WI38 (cell line): ENCODE results near the gene CTAG1B.
"Not testable (repeated sequence)": the region's sequence is repeated elsewhere in the genome, so short reads cannot be mapped to it uniquely, and the experiment has no call there.

ENCODE experiments used
- H3K4me3 ChIP-seq: 2 replicates; pipeline ENCODE4 v1.5.1; 2011; ENCODE audit warnings: low read depth, mild to moderate bottlenecking, control low read depth, low read length
- CTCF ChIP-seq: IDR thresholded peaks from 2 replicates; pipeline ENCODE4 v1.5.1; 2012; ENCODE audit warnings: low read depth, mild to moderate bottlenecking, control low read depth, low read length

CTAG1B gene

GRCh38 chrX:154649503-154650220 is 30.6 kb upstream of the CTAG1B start:
- no peak overlapping the region for H3K4me3 ChIP-seq
- TF ChIP-seq CTCF, result no peak

DNA sequence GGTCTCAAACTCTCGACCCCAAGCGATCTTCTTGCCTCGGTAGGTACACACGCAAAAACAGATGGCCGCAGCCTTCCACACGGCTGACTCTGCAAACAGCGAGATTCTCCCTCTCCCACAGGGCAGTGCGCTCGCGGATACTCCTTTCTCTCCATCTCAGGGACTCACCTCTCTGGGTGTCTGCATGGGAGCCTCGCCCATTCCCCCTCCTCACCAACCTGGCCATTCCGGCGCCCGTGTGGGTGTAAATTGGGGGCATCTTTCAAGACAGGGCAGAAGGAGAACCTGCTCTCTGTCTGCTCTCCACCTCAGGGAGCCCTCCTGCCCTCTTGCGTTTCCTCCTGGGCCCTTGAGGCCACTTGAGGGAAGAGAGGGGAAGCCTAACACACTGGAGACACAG is 29.8 kb upstream of the CTAG1B start:
- TF ChIP-seq CTCF, result no peak
- no peak overlapping the region for H3K4me3 ChIP-seq

DNA sequence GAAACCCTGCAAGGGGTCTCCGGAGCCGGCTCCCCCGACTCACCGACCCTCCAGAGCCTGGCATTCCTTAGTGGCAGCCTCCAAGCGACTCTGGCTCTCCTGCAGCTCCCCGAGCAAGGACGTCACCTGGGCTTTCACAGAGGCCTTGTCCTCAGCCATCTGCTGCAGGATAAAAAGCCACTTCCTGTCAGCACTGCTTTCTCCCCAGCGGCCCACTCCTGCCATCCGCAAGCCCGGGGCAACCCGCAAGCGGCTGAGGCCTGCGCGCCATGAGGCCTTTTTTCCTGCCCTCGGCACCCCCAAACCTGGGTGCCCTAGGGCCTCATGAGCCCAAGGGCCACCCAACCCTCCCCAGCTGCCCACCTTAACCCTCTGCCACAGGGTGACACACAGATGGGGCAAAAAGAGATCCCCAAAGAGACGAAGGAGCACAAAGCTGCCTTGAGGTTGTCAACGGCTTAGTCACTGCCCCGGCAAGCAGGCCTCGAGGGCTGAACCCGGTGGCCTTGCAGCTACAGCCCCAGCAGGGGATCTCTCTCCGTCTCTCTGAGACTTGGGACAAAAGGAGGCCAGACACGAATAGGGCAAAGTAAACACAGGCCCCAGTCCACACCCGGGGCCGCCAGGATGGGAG is 26.8 kb upstream of the CTAG1B start:
- not testable (repeated sequence) for H3K4me3 ChIP-seq

GRCh38 chrX:154643708-154644107 is 24.6 kb upstream of the CTAG1B start:
- not testable (repeated sequence) for H3K4me3 ChIP-seq

DNA sequence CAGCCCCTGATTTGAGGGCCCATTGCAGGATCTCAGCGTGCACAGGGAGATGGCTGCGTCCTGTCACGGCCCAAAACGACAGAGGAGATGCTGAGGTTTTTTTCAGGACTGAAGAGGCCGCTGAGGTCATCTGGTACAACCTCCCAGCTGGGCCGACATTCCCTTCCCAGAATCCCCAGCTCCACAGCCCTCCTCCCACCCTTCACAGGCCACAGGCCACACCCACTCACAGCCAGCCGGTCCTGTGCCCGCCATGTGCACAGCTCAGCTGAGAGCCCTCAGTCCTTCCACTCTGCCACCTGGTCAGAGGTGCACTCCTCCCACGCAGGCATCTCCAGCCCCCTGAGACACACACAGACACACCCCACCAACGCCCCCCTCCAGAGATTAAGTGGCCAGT is 22.7 kb upstream of the CTAG1B start:
- H3K4me3 ChIP-seq, result not testable (repeated sequence)

- H3K4me3 ChIP-seq, result not testable (repeated sequence)
These were observed 14.6 kb upstream of the CTAG1B start for GRCh38 chrX:154633661-154634060.

DNA sequence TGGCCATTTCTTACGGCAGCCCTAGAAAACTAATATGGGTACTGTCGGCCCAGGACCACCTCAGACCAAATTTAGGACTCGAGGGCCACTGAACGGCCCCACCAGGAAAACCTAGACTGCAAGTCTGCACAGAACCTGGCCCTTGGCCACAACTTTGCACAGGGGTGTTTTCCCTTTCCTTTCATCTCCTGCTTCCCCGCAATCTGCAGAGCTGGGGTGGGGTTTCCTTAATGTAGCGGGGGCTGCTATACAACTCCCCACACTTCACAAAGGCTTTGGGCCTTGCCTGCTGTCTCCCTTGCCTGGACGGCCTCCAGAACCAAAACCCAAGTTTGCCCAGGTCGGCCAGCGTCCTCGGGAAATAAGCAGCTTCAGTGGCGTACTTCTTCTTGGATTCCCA is 11.9 kb upstream of the CTAG1B start:
- H3K4me3 ChIP-seq, result not testable (repeated sequence)

- H3K4me3 ChIP-seq, result not testable (repeated sequence)
These were observed 9.9 kb upstream of the CTAG1B start for GRCh38 chrX:154628960-154629359.

DNA sequence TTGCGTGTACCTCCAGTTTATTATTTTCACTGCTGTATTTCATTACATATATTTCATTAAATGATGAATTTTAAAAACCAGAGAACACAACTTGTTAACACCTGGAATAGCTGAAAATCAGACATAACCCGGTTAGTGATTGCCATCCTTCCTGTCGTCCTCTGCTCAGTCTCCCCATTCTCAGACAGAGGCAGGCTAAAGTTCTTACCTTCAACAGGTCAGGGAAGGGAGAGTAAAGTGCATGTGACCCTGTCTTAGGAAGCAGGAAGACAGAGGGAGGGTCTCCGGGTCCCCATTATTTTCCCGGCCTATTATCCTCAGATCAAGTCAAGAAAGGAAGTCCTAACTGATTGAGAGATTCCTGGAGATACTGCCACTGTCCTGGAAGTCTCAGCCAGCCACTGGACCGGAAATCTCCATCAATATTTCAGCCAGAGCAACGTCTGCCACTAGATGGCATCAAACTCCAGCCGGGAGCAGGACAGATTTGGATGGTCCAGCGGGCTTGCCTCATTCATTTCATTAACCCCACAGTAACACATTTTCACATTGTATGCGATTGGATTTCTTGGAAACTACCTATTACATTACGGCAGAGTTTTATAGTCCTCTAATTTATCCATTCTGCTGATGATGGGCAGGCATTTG is 1.8 kb upstream of the CTAG1B start:
- H3K4me3 ChIP-seq, result not testable (repeated sequence)

- H3K4me3 ChIP-seq, result not testable (repeated sequence)
These were observed 5.5 kb downstream of the CTAG1B start for GRCh38 chrX:154613586-154613985.

DNA sequence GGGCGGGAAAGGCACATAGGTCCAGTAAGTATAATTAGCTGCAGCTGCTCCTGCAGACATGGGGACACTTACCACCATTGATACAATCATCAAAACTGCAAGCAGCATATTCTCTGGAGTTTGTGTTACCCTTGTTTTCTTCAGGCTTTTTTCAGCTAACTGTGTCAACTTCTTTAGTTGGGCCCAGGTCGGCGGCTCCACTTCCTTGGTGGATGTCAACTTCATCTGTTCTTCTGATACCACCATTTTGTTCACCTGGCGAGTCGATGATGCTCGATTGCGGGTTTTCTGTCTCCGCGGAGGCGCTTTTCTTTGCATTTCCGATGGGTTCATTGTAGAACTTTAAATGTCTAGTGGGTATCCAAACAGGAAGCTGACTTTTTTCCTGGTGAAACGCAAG is 7.9 kb downstream of the CTAG1B start:
- H3K4me3 ChIP-seq, result not testable (repeated sequence)

GRCh38 chrX:154608823-154609222 is 10.3 kb downstream of the CTAG1B start:
- H3K4me3 ChIP-seq, result not testable (repeated sequence)

DNA sequence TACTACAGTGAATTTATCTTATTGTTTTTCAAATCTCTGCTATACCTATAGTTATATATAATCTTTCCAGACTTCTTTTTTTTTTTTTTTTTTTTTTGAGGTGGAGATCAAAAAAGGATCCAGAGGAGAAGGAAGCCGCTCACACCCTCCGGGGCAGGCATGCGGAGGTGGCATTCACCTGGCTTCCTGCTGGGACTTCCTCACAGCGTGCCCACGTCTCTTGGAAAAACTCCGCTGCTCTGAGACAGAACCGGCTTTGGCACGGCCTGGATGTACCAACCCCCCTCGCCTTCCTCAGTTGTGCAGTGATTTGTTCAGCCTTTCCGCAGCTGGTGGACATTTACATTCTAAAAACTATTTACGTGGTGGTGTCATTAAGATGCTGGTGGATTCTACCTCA is 11.1 kb downstream of the CTAG1B start:
- H3K4me3 ChIP-seq, result not testable (repeated sequence)
